GM06990 (cell line): ENCODE results near the gene SLMAP.

Source experiments
- DNase-seq: peaks from one replicate; pipeline ENCODE4 v3.0.0-alpha.2; 2011; ENCODE audit not compliant: insufficient read length; ENCODE audit errors: extremely low read depth
- H3K27me3 ChIP-seq: replicated peaks from 2 replicates; pipeline ENCODE4 v1.6.0; 2011; ENCODE audit warnings: low read length; ENCODE audit not compliant: control insufficient read depth, insufficient read depth
- H3K36me3 ChIP-seq: 2 replicates; pipeline ENCODE4 v1.5.1; 2011; ENCODE audit warnings: low read length; ENCODE audit not compliant: control insufficient read depth, insufficient read depth
- H3K4me3 ChIP-seq: replicated peaks from 2 replicates; pipeline ENCODE4 v1.5.1; 2011; ENCODE audit warnings: low read depth, mild to moderate bottlenecking, control low read depth, low read length
- TF ChIP-seq, protein P1 (sequence below): IDR thresholded peaks from 2 replicates; pipeline ENCODE4 v1.5.1; 2011; ENCODE audit warnings: low read length, control low read depth, mild to moderate bottlenecking, inconsistent platforms; ENCODE audit not compliant: insufficient read depth, poor library complexity, severe bottlenecking

The SLMAP gene

DNA sequence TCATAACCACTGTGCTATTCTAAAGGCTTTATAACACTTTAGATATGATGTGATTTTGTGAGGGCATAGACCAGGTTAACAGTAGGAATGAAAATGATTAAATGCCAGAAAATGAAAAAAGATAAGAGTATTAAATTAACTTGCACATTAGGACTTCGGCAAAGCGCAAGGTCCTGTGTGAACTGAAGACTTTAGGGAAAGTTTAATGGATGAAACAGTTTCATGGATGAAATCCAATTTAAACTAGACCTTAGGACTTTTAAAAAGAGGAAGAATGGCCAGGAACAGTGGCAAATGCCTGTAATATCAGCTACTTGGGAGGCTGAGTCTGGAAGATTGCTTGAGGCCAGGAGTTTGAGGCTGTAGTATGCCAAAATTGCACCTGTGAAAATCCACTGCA is 8.7 kb downstream of the SLMAP start:
- Histone ChIP-seq H3K4me3 (no peak overlapping the region), H3K27me3 (no peaks in the 10 kb centered on the region), H3K36me3 (peaks cover 3% of the 10 kb centered on the region)
- TF ChIP-seq, protein P1, sequence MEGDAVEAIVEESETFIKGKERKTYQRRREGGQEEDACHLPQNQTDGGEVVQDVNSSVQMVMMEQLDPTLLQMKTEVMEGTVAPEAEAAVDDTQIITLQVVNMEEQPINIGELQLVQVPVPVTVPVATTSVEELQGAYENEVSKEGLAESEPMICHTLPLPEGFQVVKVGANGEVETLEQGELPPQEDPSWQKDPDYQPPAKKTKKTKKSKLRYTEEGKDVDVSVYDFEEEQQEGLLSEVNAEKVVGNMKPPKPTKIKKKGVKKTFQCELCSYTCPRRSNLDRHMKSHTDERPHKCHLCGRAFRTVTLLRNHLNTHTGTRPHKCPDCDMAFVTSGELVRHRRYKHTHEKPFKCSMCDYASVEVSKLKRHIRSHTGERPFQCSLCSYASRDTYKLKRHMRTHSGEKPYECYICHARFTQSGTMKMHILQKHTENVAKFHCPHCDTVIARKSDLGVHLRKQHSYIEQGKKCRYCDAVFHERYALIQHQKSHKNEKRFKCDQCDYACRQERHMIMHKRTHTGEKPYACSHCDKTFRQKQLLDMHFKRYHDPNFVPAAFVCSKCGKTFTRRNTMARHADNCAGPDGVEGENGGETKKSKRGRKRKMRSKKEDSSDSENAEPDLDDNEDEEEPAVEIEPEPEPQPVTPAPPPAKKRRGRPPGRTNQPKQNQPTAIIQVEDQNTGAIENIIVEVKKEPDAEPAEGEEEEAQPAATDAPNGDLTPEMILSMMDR = no peak
- no peak for DNase-seq

- Histone ChIP-seq H3K27me3 (no peaks in the 10 kb centered on the region), H3K36me3 (no peaks in the 10 kb centered on the region; the same call in none of the 2 replicates), H3K4me3 (no peak overlapping the region)
- no peak for DNase-seq
- TF ChIP-seq, protein P1 = no peak
Measured at GRCh38 chr3:57768595-57768994, 12.5 kb downstream of the SLMAP start.

DNA sequence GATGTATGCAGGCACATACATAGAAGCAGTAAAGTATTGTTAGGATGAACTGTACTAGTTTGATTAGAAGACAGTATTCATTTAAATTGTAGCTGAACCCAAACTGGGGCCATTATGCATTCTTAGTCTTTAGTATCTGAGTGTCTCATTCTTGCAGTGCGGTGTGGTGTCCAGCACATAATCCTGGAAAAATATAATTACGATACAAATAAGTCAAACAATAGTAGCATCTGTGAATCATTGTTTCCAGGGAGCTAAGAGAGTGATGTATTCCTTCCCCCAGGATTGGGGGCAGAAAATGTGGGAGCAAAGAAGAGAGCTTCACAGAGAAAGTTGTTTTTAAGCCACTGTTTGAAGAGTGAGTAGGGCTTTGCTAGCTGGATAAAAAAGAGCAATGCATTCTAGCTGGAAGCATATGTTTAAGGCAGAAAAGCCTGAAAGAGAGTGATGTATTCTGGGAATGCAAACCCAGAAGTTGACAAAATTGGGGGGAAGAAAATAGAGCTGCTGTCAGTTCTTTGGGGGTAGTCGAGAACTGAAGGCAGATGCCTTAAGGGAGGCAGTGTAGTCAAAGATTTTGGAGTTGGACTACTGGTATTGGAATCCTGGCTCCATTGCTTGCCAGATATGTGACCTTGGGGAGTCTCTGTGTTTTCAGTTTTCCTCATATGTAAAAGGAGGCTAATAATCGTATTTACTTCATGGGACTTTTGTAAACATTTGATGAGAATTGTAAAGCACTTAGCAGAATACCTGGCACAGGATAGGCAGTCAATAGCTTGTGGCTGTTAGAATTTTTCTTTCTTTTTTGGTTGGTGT is 14.1 kb downstream of the SLMAP start:
- Histone ChIP-seq H3K4me3 (no peak overlapping the region), H3K27me3 (no peaks in the 10 kb centered on the region), H3K36me3 (no peaks in the 10 kb centered on the region; the same call in none of the 2 replicates)
- DNase-seq = no peak
- TF ChIP-seq, protein P1 = no peak

GRCh38 chr3:57772251-57772650 is 16.1 kb downstream of the SLMAP start:
- no peak overlapping the region for H3K4me3 ChIP-seq
- H3K36me3 ChIP-seq = no peaks in the 10 kb centered on the region; the same call in none of the 2 replicates
- H3K27me3 ChIP-seq = no peaks in the 10 kb centered on the region
- TF ChIP-seq, protein P1 = no peak
- no peak for DNase-seq

DNA sequence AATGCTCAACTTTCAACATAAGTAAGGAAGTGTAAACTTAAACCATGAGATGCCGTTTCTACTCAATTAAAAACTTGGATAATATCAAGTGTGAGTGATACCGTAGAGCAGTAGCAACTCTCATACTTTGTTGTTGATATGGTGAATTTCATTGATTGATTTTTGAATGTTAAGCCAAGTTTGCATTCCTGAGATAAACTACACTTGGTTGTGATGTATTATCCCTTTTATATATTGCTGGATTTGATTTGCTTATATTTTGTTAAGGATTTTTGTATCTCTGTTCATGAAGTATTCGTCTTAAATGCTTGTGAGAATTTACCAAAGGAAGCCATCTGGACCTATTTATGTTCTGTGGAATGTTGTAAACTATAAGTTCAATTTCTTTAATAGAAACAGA is 21.7 kb downstream of the SLMAP start:
- no peaks in the 10 kb centered on the region; the same call in 1 of the 2 replicates for H3K36me3 ChIP-seq
- no peak overlapping the region for H3K4me3 ChIP-seq
- TF ChIP-seq, protein P1 = no peak
- no peak for DNase-seq
- no peaks in the 10 kb centered on the region for H3K27me3 ChIP-seq
